Measurements from ENCODE around the gene RING1.

Gene RING1

GRCh38 chr6:33195304-33196165, 12.8 kb upstream of the RING1 start:
- Histone ChIP-seq H3K36me3 (ENCODE audit: control insufficient read depth in 2 of 2, insufficient read depth in 2 of 2, low read length in 2 of 2) (peaks cover 24 to 31% of the 10 kb centered on the region in 2 donors), H3K27me3 (ENCODE audit: control insufficient read depth in 1 of 2, insufficient read depth in 2 of 2, low read length in 2 of 2) (peaks cover 10 to 15% of the 10 kb centered on the region in 2 donors), H3K27ac (ENCODE audit: low read length) (no peak overlapping the region), H3K9me3 (ENCODE audit: control insufficient read depth in 2 of 2, low read length in 2 of 2) (no peaks in the 10 kb centered on the region), H3K4me1 (ENCODE audit: control insufficient read depth, insufficient read depth, low read length) (peaks cover 34% of the 10 kb centered on the region), H3K9ac (ENCODE audit: low read length in 2 of 2) (no peak overlapping the region), H3K4me3 (ENCODE audit: low read length in 2 of 2) (no peak overlapping the region)

GRCh38 chr6:33197431-33198048, 10.8 kb upstream of the RING1 start:
- peak overlapping the region in 1 of 2 donors; percentile 47 for H3K9ac ChIP-seq (ENCODE audit: low read length in 2 of 2)

GRCh38 chr6:33198159-33198852, 10.0 kb upstream of the RING1 start:
- peaks cover 40 to 44% of the 10 kb centered on the region in 2 donors for H3K36me3 ChIP-seq (ENCODE audit: control insufficient read depth in 2 of 2, insufficient read depth in 2 of 2, low read length in 2 of 2)
- H3K9me3 ChIP-seq (ENCODE audit: control insufficient read depth in 2 of 2, low read length in 2 of 2): no peaks in the 10 kb centered on the region
- H3K27me3 ChIP-seq (ENCODE audit: control insufficient read depth in 1 of 2, insufficient read depth in 2 of 2, low read length in 2 of 2): no peaks in the 10 kb centered on the region
- H3K27ac ChIP-seq (ENCODE audit: low read length): no peak overlapping the region
- H3K4me1 ChIP-seq (ENCODE audit: control insufficient read depth, insufficient read depth, low read length): peaks cover 48% of the 10 kb centered on the region
- no peak overlapping the region for H3K4me3 ChIP-seq (ENCODE audit: low read length in 2 of 2)
- peak overlapping the region in 1 of 2 donors; percentile 29 for H3K9ac ChIP-seq (ENCODE audit: low read length in 2 of 2)

More at GRCh38 chr6:33197431-33198048, 10.8 kb upstream of the RING1 start:
- H3K9me3 ChIP-seq (ENCODE audit: control insufficient read depth in 2 of 2, low read length in 2 of 2): no peaks in the 10 kb centered on the region
- H3K4me3 ChIP-seq (ENCODE audit: low read length in 2 of 2): no peak overlapping the region
- H3K27ac ChIP-seq (ENCODE audit: low read length): no peak overlapping the region
- peaks cover 48% of the 10 kb centered on the region for H3K4me1 ChIP-seq (ENCODE audit: control insufficient read depth, insufficient read depth, low read length)
- peaks cover 33 to 36% of the 10 kb centered on the region in 2 donors for H3K36me3 ChIP-seq (ENCODE audit: control insufficient read depth in 2 of 2, insufficient read depth in 2 of 2, low read length in 2 of 2)
- no peaks in the 10 kb centered on the region for H3K27me3 ChIP-seq (ENCODE audit: control insufficient read depth in 1 of 2, insufficient read depth in 2 of 2, low read length in 2 of 2)

- Histone ChIP-seq H3K27ac (ENCODE audit: low read length) (no peak overlapping the region), H3K4me3 (ENCODE audit: low read length in 2 of 2) (peak overlapping the region; percentile 88 to 97), H3K27me3 (ENCODE audit: control insufficient read depth in 1 of 2, insufficient read depth in 2 of 2, low read length in 2 of 2) (no peaks in the 10 kb centered on the region), H3K9me3 (ENCODE audit: control insufficient read depth in 2 of 2, low read length in 2 of 2) (no peaks in the 10 kb centered on the region), H3K9ac (ENCODE audit: low read length in 2 of 2) (peak overlapping the region in 1 of 2 donors; percentile 96), H3K4me1 (ENCODE audit: control insufficient read depth, insufficient read depth, low read length) (peaks cover 51% of the 10 kb centered on the region), H3K36me3 (ENCODE audit: control insufficient read depth in 2 of 2, insufficient read depth in 2 of 2, low read length in 2 of 2) (peaks cover 45 to 47% of the 10 kb centered on the region in 2 donors)
Measured at GRCh38 chr6:33198853-33199436, 9.4 kb upstream of the RING1 start.

GRCh38 chr6:33199687-33200218, 8.5 kb upstream of the RING1 start:
- Histone ChIP-seq H3K9me3 (ENCODE audit: control insufficient read depth in 2 of 2, low read length in 2 of 2) (no peaks in the 10 kb centered on the region), H3K4me3 (ENCODE audit: low read length in 2 of 2) (peak overlapping the region; percentile 88 to 97), H3K27ac (ENCODE audit: low read length) (peak overlapping the region; percentile 98), H3K36me3 (ENCODE audit: control insufficient read depth in 2 of 2, insufficient read depth in 2 of 2, low read length in 2 of 2) (peaks cover 38 to 42% of the 10 kb centered on the region in 2 donors), H3K27me3 (ENCODE audit: control insufficient read depth in 1 of 2, insufficient read depth in 2 of 2, low read length in 2 of 2) (no peaks in the 10 kb centered on the region), H3K4me1 (ENCODE audit: control insufficient read depth, insufficient read depth, low read length) (peaks cover 58% of the 10 kb centered on the region), H3K9ac (ENCODE audit: low read length in 2 of 2) (peak overlapping the region; percentile 96 to 99)

GRCh38 chr6:33200219-33201146, 7.8 kb upstream of the RING1 start, which contains the start of the genes RXRB and SLC39A7:
Gene RXRB (minus strand): TSS chr6:33200665. CDS start chr6:33200476, 189 bp downstream.
Gene SLC39A7 (plus strand): TSS chr6:33200867. CDS start chr6:33201246, 379 bp downstream.
- Histone ChIP-seq H3K4me1 (ENCODE audit: control insufficient read depth, insufficient read depth, low read length) (peaks cover 61% of the 10 kb centered on the region), H3K9ac (ENCODE audit: low read length in 2 of 2) (peak within 1 kb of the TSS; percentile 96 to 99), H3K27me3 (ENCODE audit: control insufficient read depth in 1 of 2, insufficient read depth in 2 of 2, low read length in 2 of 2) (no peaks in the 10 kb centered on the region), H3K27ac (ENCODE audit: low read length) (peak within 1 kb of the TSS; percentile 98), H3K9me3 (ENCODE audit: control insufficient read depth in 2 of 2, low read length in 2 of 2) (no peaks in the 10 kb centered on the region), H3K36me3 (ENCODE audit: control insufficient read depth in 2 of 2, insufficient read depth in 2 of 2, low read length in 2 of 2) (peaks cover 32 to 35% of the 10 kb centered on the region in 2 donors), H3K4me3 (ENCODE audit: low read length in 2 of 2) (peak within 1 kb of the TSS; percentile 88 to 97)

GRCh38 chr6:33201147-33201545, 7.2 kb upstream of the RING1 start:
- Histone ChIP-seq H3K36me3 (ENCODE audit: control insufficient read depth in 2 of 2, insufficient read depth in 2 of 2, low read length in 2 of 2) (peaks cover 26 to 28% of the 10 kb centered on the region in 2 donors), H3K27me3 (ENCODE audit: control insufficient read depth in 1 of 2, insufficient read depth in 2 of 2, low read length in 2 of 2) (no peaks in the 10 kb centered on the region), H3K4me1 (ENCODE audit: control insufficient read depth, insufficient read depth, low read length) (peaks cover 61% of the 10 kb centered on the region), H3K27ac (ENCODE audit: low read length) (peak overlapping the region; percentile 98), H3K9me3 (ENCODE audit: control insufficient read depth in 2 of 2, low read length in 2 of 2) (no peaks in the 10 kb centered on the region), H3K9ac (ENCODE audit: low read length in 2 of 2) (peak overlapping the region; percentile 96 to 99), H3K4me3 (ENCODE audit: low read length in 2 of 2) (peak overlapping the region; percentile 88 to 97)

GRCh38 chr6:33201935-33202334, 6.4 kb upstream of the RING1 start:
- Histone ChIP-seq H3K36me3 (ENCODE audit: control insufficient read depth in 2 of 2, insufficient read depth in 2 of 2, low read length in 2 of 2) (peaks cover 22 to 23% of the 10 kb centered on the region in 2 donors), H3K27me3 (ENCODE audit: control insufficient read depth in 1 of 2, insufficient read depth in 2 of 2, low read length in 2 of 2) (no peaks in the 10 kb centered on the region), H3K4me1 (ENCODE audit: control insufficient read depth, insufficient read depth, low read length) (peaks cover 63% of the 10 kb centered on the region), H3K27ac (ENCODE audit: low read length) (no peak overlapping the region), H3K9ac (ENCODE audit: low read length in 2 of 2) (peak overlapping the region in 1 of 2 donors; percentile 96), H3K4me3 (ENCODE audit: low read length in 2 of 2) (peak overlapping the region; percentile 88 to 97), H3K9me3 (ENCODE audit: control insufficient read depth in 2 of 2, low read length in 2 of 2) (no peaks in the 10 kb centered on the region)

- Histone ChIP-seq H3K4me3 (ENCODE audit: low read length in 2 of 2) (no peak overlapping the region), H3K4me1 (ENCODE audit: control insufficient read depth, insufficient read depth, low read length) (peaks cover 69% of the 10 kb centered on the region), H3K27me3 (ENCODE audit: control insufficient read depth in 1 of 2, insufficient read depth in 2 of 2, low read length in 2 of 2) (no peaks in the 10 kb centered on the region), H3K9me3 (ENCODE audit: control insufficient read depth in 2 of 2, low read length in 2 of 2) (no peaks in the 10 kb centered on the region), H3K27ac (ENCODE audit: low read length) (no peak overlapping the region), H3K9ac (ENCODE audit: low read length in 2 of 2) (no peak overlapping the region), H3K36me3 (ENCODE audit: control insufficient read depth in 2 of 2, insufficient read depth in 2 of 2, low read length in 2 of 2) (peaks cover 17 to 21% of the 10 kb centered on the region in 2 donors)
Measured at GRCh38 chr6:33202799-33203198, 5.5 kb upstream of the RING1 start.

All from stomach smooth muscle (tissue), 2 donors.